Upper lobe of left lung (tissue), 4 donors: ENCODE results near the gene LAMC1.

Experiments
- CTCF ChIP-seq, 6 experiments: fragments of 450-650 bp in 4 of 6; fragments of 200-600 bp in 2 of 6; sonication (generic) in 2 of 6; IDR thresholded peaks; one replicate each; pipeline ENCODE4 v1.5.1; 2016 to 2019; ENCODE audit warnings: antibody characterized with exemption in 6 of 6
- EP300 ChIP-seq, 4 donors: sonication (generic); formaldehyde crosslinking; IDR thresholded peaks; one replicate each; pipeline ENCODE4 v1.5.1; 2017; ENCODE audit warnings: antibody characterized with exemption in 4 of 4, control low read depth in 2 of 4
- POLR2A ChIP-seq, 4 donors: fragments of 450-650 bp; IDR thresholded peaks; one replicate each; pipeline ENCODE4 v1.5.1; 2016 to 2017; ENCODE audit warnings: antibody characterized with exemption in 4 of 4, mild to moderate bottlenecking in 2 of 4

- TF ChIP-seq CTCF (IDR thresholded peaks at IDR 0.05), result no peak
- no peak for TF ChIP-seq EP300 (IDR thresholded peaks at IDR 0.05)
- TF ChIP-seq POLR2A (IDR thresholded peaks at IDR 0.05), result no peak
These were observed 35.8 kb downstream of the LAMC1 start for GRCh38 chr1:183058851-183059502.
